Stomach (tissue), 4 donors: ENCODE data around the gene SLC5A11.

Experiments used
- CTCF ChIP-seq, 7 experiments: fragments of 450-650 bp in 4 of 7; fragments of 200-600 bp in 3 of 7; sonication (generic) in 3 of 7; IDR thresholded peaks; one replicate each; pipeline ENCODE4 v1.5.1; 2016 to 2019; ENCODE audit warnings: antibody characterized with exemption in 7 of 7, control low read depth in 2 of 7, mild to moderate bottlenecking in 1 of 7
- EP300 ChIP-seq: sonication (generic); formaldehyde crosslinking; IDR thresholded peaks from one replicate; pipeline ENCODE4 v1.6.1; 2017; ENCODE audit warnings: antibody characterized with exemption
- POLR2A ChIP-seq, 4 donors: fragments of 450-650 bp; IDR thresholded peaks; one replicate each; pipeline ENCODE4 v1.6.1; 2016; ENCODE audit warnings: antibody characterized with exemption in 4 of 4, control low read depth in 2 of 4, mild to moderate bottlenecking in 1 of 4, moderate library complexity in 1 of 4
- POLR2AphosphoS5 ChIP-seq, 3 donors: sonication (generic); formaldehyde crosslinking; IDR thresholded peaks; one replicate each; pipeline ENCODE4 v1.6.1; 2016; ENCODE audit warnings: antibody characterized with exemption in 3 of 3

DNA sequence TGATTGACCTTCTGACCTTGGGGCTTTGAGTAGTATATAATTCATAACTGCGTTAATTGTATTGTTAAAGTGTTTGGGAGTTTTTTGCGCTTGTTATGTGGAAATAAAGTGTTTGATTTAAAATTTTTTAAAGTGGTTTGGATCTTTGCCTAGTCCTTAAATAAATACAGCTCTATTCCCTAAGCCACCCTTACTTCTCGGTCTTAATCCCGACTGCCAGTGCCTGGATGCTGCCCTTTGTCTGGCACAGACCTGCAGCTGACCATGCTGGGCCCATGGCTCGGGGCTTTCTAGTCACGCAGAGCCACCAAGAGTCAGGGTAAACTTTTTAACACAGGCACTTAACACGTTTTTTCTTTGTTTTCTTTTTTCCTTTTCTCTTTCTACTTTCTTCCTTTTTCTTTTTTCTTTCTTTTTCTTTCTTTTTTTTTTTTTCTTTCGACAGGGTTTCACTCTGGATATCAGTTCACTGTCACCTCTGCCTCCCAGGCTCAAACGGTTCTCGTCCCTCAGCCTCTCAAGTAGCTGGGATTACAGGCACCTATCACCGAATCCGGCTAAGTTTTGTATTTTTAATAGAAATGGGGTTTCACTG lies 19.6 kb upstream of the SLC5A11 start:
- TF ChIP-seq CTCF (IDR thresholded peaks at IDR 0.05) (no peak), POLR2AphosphoS5 (IDR thresholded peaks at IDR 0.05) (no peak), POLR2A (IDR thresholded peaks at IDR 0.05) (no peak), EP300 (no peak)
